ENCODE results near the gene CCDC122. TPM values are rescaled to one million over a fixed set of nuclear protein-coding genes. Genes with fewer than 3 reads are reported as not detected.

CCDC122 gene
- total and polyA plus RNA-seq, 4 donors: 1.2 to 2.3 (median 1.7) TPM

GRCh38 chr13:43805681-43806128, 73.8 kb downstream of the CCDC122 start:
- Histone ChIP-seq H3K4me3 (ENCODE audit: low read depth in 1 of 3, low read length in 3 of 3) (no peak overlapping the region), H3K36me3 (ENCODE audit: control insufficient read depth in 4 of 4, insufficient read depth in 3 of 4, low read depth in 1 of 4, low read length in 3 of 4) (no peaks in the 10 kb centered on the region), H3K27ac (ENCODE audit: low read depth in 1 of 2, low read length in 2 of 2) (no peak overlapping the region), H3K9ac (ENCODE audit: low read depth in 1 of 2, low read length in 2 of 2) (no peak overlapping the region), H3K4me1 (ENCODE audit: control insufficient read depth in 4 of 4, insufficient read depth in 4 of 4, low read length in 3 of 4) (no peaks in the 10 kb centered on the region), H3K27me3 (ENCODE audit: control insufficient read depth in 4 of 4, insufficient read depth in 4 of 4, low read length in 3 of 4) (no peaks in the 10 kb centered on the region), H3K9me3 (ENCODE audit: control insufficient read depth in 4 of 4, low read length in 3 of 4) (no peaks in the 10 kb centered on the region)
- WGBS: 83% methylated on average over 6 of the region's 6 CpGs
- TF ChIP-seq ZBTB33 (IDR thresholded peaks at IDR 0.05) (no peak), REST (IDR thresholded peaks at IDR 0.05) (no peak), TAF1 (conservative IDR thresholded peaks at IDR 0.05) (no peak)
- no peak for DNase-seq (ENCODE audit: low spot score)

GRCh38 chr13:43805071-43805468, 74.5 kb downstream of the CCDC122 start:
- Histone ChIP-seq H3K9ac (ENCODE audit: low read depth in 1 of 2, low read length in 2 of 2) (no peak overlapping the region), H3K36me3 (ENCODE audit: control insufficient read depth in 4 of 4, insufficient read depth in 3 of 4, low read depth in 1 of 4, low read length in 3 of 4) (no peaks in the 10 kb centered on the region), H3K9me3 (ENCODE audit: control insufficient read depth in 4 of 4, low read length in 3 of 4) (no peaks in the 10 kb centered on the region), H3K27ac (ENCODE audit: low read depth in 1 of 2, low read length in 2 of 2) (no peak overlapping the region), H3K4me3 (ENCODE audit: low read depth in 1 of 3, low read length in 3 of 3) (no peak overlapping the region), H3K4me1 (ENCODE audit: control insufficient read depth in 4 of 4, insufficient read depth in 4 of 4, low read length in 3 of 4) (no peaks in the 10 kb centered on the region), H3K27me3 (ENCODE audit: control insufficient read depth in 4 of 4, insufficient read depth in 4 of 4, low read length in 3 of 4) (no peaks in the 10 kb centered on the region)
- WGBS: 36% methylated on average over 3 of the region's 3 CpGs
- DNase-seq (ENCODE audit: low spot score): no peak
- TF ChIP-seq ZBTB33 (IDR thresholded peaks at IDR 0.05) (no peak), JUND (IDR thresholded peaks at IDR 0.05) (no peak), RAD21 (IDR thresholded peaks at IDR 0.05) (no peak), REST (IDR thresholded peaks at IDR 0.05) (no peak), CTCF (IDR thresholded peaks at IDR 0.05; ENCODE audit: low read depth, low read length, missing input control) (no peak), ATF3 (IDR thresholded peaks at IDR 0.05) (no peak), SP1 (IDR thresholded peaks at IDR 0.05) (no peak), YY1 (IDR thresholded peaks at IDR 0.05) (no peak), NR2F2 (IDR thresholded peaks at IDR 0.05) (no peak)

Data from liver (tissue), 9 donors.